K562 (cell line): ENCODE results near the gene SLC6A16. TPM values are rescaled to one million over a fixed set of nuclear protein-coding genes. Genes with fewer than 3 reads are reported as not detected.

Experiments used
- ILF3 ChIP-seq: fragments of 450-650 bp; IDR thresholded peaks from 2 replicates; pipeline ENCODE4 v1.6.1; 2018; ENCODE audit warnings: antibody characterized with exemption, mild to moderate bottlenecking, moderate library complexity, borderline replicate concordance
- JUND ChIP-seq, 2 experiments: IDR thresholded peaks; 2 replicates in 1 of 2; 3 replicates in 1 of 2; pipeline ENCODE4 v1.6.1; 2011; ENCODE audit warnings: borderline replicate concordance in 2 of 2, low read depth in 2 of 2, low read length in 2 of 2, improper control_type of control experiment in 1 of 2, missing biosample characterization in 1 of 2, missing genetic modification characterization in 1 of 2, missing genetic modification reagents in 1 of 2
- MAZ ChIP-seq, 2 experiments: fragments of 450-650 bp in 1 of 2; sonication (generic) in 1 of 2; formaldehyde crosslinking; IDR thresholded peaks in 1 of 2; conservative IDR thresholded peaks in 1 of 2; 2 replicates each; pipeline versions ENCODE4 v1.4.0 to v1.5.0; 2020; ENCODE audit warnings: mild to moderate bottlenecking in 1 of 2, missing genetic modification reagents in 1 of 2
- MECOM ChIP-seq: fragments of 250-450 bp; sonication (Bioruptor Pico); IDR thresholded peaks from 2 replicates; pipeline ENCODE4 v1.8.0; 2022; ENCODE audit warnings: inconsistent platforms
- POLR2G ChIP-seq: fragments of 200-400 bp; formaldehyde crosslinking; IDR thresholded peaks from 2 replicates; pipeline ENCODE4 v1.6.1; 2017; ENCODE audit warnings: low read depth, mild to moderate bottlenecking, antibody characterized with exemption, low read length, moderate library complexity
- SMC3 ChIP-seq: conservative IDR thresholded peaks from 2 replicates; pipeline ENCODE4 v1.6.1; 2011; ENCODE audit warnings: low read depth, low read length, improper control_type of control experiment; ENCODE audit not compliant: insufficient read depth
- XRCC5 ChIP-seq: fragments of 200-400 bp; formaldehyde crosslinking; IDR thresholded peaks from 2 replicates; pipeline ENCODE4 v1.6.1; 2017; ENCODE audit warnings: low read depth, mild to moderate bottlenecking, low read length
- ZKSCAN8 ChIP-seq: fragments of 200-800 bp; sonication (Bioruptor generic); IDR thresholded peaks from 2 replicates; pipeline ENCODE4 v1.6.1; 2016; ENCODE audit warnings: missing genetic modification characterization, missing compliant biosample characterization
- ZNF407 ChIP-seq: fragments of 450-650 bp; IDR thresholded peaks from 2 replicates; pipeline ENCODE4 v1.6.1; 2016; ENCODE audit warnings: low read depth
- polyA plus RNA-seq, 8 experiments: library from polyadenylated mRNA; depleted of rRNA in 4 of 8; stranded (reverse) in 5 of 8; unstranded in 3 of 8; fragments of >200 nt; fragmentation: Nextera tagmentation in 2 of 8; fragmentation: Illumina TruSeq in 1 of 8; extraction: Ambion mirVana in 2 of 8; extraction: Trizol in 1 of 8; gene quantifications; 2 replicates each; pipeline versions ENCODE4 v1.2.1 to v1.2.3, GENCODE V29; 2011 to 2014; ENCODE audit warnings: inconsistent platforms in 1 of 8, missing spikeins in 1 of 8
- total RNA-seq, 7 experiments: library from RNA; depleted of rRNA in 6 of 7; stranded (reverse); fragments of >200 nt in 6 of 7; fragmentation: Illumina TruSeq in 2 of 7; extraction: Trizol in 2 of 7; gene quantifications; 2 replicates each; pipeline versions ENCODE4 v1.2.1 to v1.2.3, GENCODE V29; 2011 to 2021; ENCODE audit warnings: low replicate concordance in 1 of 7
- TF ChIP-seq, protein P1 (sequence below): sonication (generic); formaldehyde crosslinking; IDR thresholded peaks from 2 replicates; pipeline ENCODE4 v1.8.1; 2023; ENCODE audit warnings: mild to moderate bottlenecking, missing genetic modification reagents

SLC6A16 gene
- total and polyA plus RNA-seq, 9 of the 15 experiments (the other 6 are each of a cell fraction or from before 2014, with no cell fraction given) = 0.05 to 0.95 (median 0.36) TPM

DNA sequence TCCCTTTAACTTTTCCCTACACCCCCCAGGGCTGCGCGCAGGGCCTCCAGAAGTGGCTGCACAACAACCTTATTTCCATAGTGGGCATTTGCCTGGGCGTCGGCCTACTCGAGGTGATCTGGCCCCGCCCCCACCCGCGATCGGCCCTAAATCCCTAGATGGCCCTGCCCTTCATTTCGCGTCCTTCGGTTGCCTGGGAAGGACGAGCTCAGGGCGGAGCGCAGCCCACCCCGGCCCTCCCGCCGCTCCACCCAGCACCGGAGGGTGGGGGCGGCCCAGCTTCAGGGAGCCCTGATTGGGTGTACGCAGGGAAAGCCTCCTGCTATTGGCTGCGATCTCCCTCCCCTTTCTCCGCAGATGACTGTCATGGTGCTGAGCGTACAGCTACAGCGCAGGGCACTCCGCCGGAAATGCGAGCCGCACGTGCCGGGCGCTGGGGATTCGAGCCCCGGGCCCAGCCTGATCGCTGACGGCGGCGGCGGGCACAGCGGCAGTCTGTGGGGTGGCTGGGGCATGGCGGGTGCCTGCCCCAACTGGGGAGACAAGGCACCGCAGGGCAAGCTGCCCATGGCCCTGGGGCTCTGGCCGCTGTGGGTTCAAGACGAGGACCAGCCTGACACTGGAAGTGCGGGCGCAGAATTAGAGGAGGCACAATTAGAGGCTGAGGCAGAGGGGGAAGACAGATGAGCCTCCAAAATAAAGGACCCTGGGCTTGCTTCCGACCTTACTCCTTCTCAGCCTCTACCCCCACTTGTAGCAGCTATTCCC is 14.5 kb upstream of the SLC6A16 start (continued):
- TF ChIP-seq SMC3 = no peak
- TF ChIP-seq POLR2G = peak; percentile 70
- no peak for TF ChIP-seq JUND (IDR thresholded peaks at IDR 0.05; ENCODE audit: borderline replicate concordance, low read depth, low read length)
- TF ChIP-seq JUND (tag; IDR thresholded peaks at IDR 0.05; ENCODE audit: borderline replicate concordance, low read depth, low read length) = no peak
- no peak for TF ChIP-seq ZKSCAN8 (CRISPR knock-in tag)
- no peak for TF ChIP-seq ZNF407
- TF ChIP-seq MAZ (CRISPR knock-in tag; conservative IDR thresholded peaks at IDR 0.05 in 1 of 2, IDR thresholded peaks at IDR 0.05 in 1 of 2) = peak; percentile 22 to 59; a peak in 2 of 4 replicates
- TF ChIP-seq MECOM = no peak
- TF ChIP-seq XRCC5 = 0 out of 2 replicates have a peak, but pooled peaks have one; percentile 24
- TF ChIP-seq, protein P1, sequence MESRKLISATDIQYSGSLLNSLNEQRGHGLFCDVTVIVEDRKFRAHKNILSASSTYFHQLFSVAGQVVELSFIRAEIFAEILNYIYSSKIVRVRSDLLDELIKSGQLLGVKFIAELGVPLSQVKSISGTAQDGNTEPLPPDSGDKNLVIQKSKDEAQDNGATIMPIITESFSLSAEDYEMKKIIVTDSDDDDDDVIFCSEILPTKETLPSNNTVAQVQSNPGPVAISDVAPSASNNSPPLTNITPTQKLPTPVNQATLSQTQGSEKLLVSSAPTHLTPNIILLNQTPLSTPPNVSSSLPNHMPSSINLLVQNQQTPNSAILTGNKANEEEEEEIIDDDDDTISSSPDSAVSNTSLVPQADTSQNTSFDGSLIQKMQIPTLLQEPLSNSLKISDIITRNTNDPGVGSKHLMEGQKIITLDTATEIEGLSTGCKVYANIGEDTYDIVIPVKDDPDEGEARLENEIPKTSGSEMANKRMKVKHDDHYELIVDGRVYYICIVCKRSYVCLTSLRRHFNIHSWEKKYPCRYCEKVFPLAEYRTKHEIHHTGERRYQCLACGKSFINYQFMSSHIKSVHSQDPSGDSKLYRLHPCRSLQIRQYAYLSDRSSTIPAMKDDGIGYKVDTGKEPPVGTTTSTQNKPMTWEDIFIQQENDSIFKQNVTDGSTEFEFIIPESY = peak; percentile 60
- TF ChIP-seq ILF3 = no peak
